HG03439 (cell line): ENCODE measurements around the gene RBM47.

Source experiments
- ATAC-seq: cut with Tn5 transposase; IDR thresholded peaks from one replicate; pipeline ENCODE4 v1.9.1; 2021; ENCODE audit warnings: mild to moderate bottlenecking, moderate library complexity; ENCODE audit not compliant: unreplicated experiment

The RBM47 gene

GRCh38 chr4:40626183-40626990, 3.3 kb downstream of the RBM47 start:
- no peak for ATAC-seq

DNA sequence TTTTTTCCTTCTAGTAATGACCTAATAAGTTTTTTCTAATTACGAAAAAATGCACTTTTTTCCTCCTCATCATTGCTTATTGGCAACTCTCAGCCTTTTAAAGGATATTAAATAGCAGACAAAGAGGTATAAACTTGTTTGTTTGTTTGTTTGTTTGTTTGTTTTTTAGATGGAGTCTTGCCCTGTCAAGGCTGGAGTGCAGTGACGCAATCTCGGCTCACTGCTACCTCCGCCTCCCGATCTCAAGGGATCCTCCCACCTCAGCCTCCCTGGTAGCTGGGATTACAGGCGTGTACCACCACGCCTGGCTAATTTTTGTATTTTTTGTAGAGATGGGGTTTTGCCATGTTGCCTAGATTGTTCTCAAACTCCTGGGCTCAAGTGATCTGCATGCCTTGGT, 6.0 kb downstream of the RBM47 start:
- no peak for ATAC-seq

- peak; percentile 31 for ATAC-seq
Observed at GRCh38 chr4:40622913-40623312, 6.8 kb downstream of the RBM47 start.

GRCh38 chr4:40621592-40622512, 7.8 kb downstream of the RBM47 start:
- peak; percentile 57 for ATAC-seq

DNA sequence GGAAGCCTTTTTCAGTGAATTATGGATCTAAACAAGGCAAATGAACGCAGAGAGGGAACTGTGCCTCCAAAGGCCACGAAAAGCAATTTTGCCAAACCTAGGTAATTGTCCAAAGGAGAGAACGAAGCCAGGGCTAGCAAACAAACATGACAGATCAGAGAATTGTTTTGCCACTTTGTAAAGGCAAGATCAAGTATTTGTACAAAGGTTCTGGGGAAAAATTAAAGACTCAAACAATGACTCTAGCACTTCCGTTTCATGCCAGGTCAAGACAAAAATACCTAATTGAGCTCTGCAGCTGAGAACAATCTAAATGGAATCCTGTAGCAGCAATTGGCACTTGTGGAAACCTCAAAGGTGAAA, 8.5 kb downstream of the RBM47 start:
- ATAC-seq: no peak

DNA sequence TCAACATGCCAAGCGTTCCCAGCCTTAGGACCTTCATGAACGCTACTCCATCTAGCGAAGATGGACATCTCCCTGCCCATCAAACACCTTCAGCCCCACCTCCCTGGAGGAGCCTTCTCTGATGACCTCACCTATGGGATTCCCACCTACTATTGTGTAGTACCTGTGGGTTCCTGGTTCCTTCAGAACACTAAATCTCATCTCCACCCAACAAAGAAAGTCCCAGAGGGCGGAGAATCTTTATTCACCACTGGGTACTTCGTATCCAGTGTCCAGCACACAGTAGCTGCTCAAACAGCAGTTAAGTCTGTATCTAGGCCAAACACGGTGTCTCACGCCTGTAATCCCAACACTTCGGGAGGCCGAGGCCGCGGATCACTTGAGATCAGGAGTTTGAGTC, 10.1 kb downstream of the RBM47 start:
- no peak for ATAC-seq

GRCh38 chr4:40617872-40618271, 11.8 kb downstream of the RBM47 start:
- ATAC-seq: no peak

GRCh38 chr4:40614031-40614430, 15.6 kb downstream of the RBM47 start:
- no peak for ATAC-seq

DNA sequence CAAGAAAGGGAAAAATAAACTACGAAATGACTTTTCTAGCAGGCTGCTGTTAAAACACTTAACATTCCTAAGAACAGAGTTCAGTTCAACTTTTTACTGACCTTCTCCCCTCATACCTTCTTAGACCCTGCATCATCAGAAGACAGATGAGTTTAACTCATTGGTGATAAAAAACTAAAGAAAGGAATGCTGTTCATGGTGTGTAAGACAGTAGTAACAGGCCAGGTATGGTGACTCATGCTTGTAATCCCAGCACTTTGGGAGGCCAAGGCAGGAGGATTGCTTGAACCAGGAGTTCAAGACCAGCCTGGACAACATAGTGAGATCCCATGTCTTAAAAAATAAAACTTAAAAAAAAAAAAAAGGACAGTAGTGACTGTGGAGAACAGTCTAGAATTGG, 16.2 kb downstream of the RBM47 start:
- no peak for ATAC-seq

- no peak for ATAC-seq
Observed at GRCh38 chr4:40612831-40613230, 16.8 kb downstream of the RBM47 start.

- no peak for ATAC-seq
Observed at GRCh38 chr4:40612283-40612682, 17.4 kb downstream of the RBM47 start.

DNA sequence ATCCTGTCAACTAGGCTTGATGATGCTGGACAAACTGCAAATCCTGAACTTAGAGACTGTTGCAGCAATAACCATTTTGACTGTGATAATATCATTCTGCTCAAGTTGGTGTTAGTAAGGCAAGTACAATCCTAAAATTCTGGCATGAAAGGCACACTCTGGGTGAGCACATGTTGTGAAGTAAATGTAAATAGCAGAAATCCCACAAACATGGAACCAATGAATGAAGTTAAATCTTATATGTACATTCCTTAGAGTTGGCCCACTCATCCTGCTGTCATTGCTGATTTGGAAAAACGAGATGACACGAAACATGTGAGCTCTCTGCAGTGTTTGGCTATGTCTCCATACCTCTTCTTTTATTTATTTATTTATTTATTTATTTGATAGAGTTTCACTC, 21.0 kb downstream of the RBM47 start:
- no peak for ATAC-seq

GRCh38 chr4:40607221-40607620, 22.4 kb downstream of the RBM47 start:
- ATAC-seq: no peak

GRCh38 chr4:40606239-40606767, 23.4 kb downstream of the RBM47 start:
- ATAC-seq: no peak

GRCh38 chr4:40603281-40603680, 26.4 kb downstream of the RBM47 start:
- no peak for ATAC-seq

- no peak for ATAC-seq
Observed at GRCh38 chr4:40601641-40602040, 28.0 kb downstream of the RBM47 start.

DNA sequence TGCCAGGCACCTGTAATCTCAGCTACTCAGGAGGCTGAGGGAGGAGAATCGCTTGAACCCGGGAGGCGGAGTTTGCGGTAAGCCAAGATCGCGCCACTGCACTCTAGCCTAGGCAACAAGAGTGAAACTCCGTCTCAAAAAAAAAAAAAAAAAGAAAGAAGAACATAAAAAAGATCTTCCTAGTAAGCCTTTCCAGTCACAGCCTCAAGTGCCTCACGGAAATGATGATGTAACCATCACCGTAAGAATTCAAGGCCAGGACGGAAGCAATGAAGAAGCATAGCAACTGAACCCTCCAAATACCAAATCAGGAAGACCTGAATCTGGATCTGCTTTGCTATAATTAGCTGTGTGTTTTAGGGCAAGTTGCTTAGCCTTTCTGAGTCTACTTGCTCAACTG, 28.8 kb downstream of the RBM47 start:
- ATAC-seq: no peak

DNA sequence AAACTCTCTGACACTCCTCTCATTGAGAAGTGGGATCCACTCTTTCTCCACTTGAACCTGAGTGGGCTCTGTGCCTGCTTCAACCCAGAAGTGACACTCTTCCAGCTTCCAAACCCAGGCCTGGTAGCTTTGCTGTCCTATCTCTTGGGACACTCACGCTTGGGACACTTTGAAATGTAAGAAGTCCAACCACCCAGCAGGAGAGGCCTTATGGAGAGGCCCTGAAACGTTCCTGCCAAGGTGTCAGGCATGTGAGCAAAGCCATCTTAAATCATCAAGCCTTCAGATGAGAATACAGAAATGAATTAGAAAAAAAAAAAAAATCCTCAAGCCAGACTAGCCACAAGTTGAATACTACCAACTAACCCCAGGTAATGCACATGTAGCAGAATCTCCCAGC, 30.2 kb downstream of the RBM47 start:
- ATAC-seq: no peak

GRCh38 chr4:40596522-40596921, 33.1 kb downstream of the RBM47 start:
- no peak for ATAC-seq

DNA sequence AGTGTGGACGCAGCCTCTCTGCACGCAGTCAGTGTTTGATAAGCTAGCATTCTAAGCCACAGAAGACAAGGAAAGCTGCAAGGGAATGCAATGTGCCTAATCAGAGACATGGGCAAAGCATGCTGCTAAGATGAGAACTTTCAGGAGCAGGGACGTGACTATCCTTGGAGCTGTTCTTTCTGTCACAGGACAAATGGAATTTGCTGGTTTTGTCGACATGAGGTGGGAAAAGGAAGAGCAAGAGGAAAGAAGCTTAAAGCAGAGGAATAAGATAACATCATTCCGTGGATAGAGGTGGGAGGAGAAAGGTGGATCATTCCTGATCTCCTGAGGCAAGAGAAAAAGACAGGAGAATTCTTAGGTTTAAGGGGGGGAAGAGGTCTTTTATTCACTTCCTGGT, 33.7 kb downstream of the RBM47 start:
- no peak for ATAC-seq

- ATAC-seq: no peak
Observed at GRCh38 chr4:40594261-40595178, 35.1 kb downstream of the RBM47 start.
